AG09319 (cell line): ENCODE data around the gene HSPG2.

Experiments
- DNase-seq: peaks from one replicate; pipeline ENCODE4 v3.0.0-alpha.2; 2010; ENCODE audit warnings: low read depth; ENCODE audit errors: extremely low read depth
- TF ChIP-seq, protein P1 (sequence below): IDR thresholded peaks from 2 replicates; pipeline ENCODE4 v1.5.1; 2011; ENCODE audit warnings: low read depth, mild to moderate bottlenecking, inconsistent platforms, low read length, moderate library complexity

The HSPG2 gene

DNA sequence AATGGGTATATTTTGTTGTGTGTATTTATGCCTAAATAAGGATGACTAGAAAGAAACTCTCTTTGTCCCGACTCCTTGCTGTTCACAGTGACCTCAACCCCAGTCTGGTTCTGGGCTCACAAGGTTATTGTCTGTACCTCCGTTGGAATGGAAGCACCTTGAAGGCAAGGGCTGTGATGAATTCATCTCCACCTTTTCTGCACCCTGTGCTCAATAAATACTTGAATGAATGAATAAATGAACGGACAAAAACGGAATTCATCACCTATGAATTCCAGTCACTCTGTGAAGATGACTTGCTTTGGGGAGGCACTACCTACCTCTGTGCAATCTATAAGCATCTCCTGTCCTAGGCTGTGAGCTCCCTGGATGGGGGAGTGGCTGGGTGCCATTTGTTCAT is 39.3 kb downstream of the HSPG2 start:
- TF ChIP-seq, protein P1, sequence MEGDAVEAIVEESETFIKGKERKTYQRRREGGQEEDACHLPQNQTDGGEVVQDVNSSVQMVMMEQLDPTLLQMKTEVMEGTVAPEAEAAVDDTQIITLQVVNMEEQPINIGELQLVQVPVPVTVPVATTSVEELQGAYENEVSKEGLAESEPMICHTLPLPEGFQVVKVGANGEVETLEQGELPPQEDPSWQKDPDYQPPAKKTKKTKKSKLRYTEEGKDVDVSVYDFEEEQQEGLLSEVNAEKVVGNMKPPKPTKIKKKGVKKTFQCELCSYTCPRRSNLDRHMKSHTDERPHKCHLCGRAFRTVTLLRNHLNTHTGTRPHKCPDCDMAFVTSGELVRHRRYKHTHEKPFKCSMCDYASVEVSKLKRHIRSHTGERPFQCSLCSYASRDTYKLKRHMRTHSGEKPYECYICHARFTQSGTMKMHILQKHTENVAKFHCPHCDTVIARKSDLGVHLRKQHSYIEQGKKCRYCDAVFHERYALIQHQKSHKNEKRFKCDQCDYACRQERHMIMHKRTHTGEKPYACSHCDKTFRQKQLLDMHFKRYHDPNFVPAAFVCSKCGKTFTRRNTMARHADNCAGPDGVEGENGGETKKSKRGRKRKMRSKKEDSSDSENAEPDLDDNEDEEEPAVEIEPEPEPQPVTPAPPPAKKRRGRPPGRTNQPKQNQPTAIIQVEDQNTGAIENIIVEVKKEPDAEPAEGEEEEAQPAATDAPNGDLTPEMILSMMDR: no peak
- no peak for DNase-seq

DNA sequence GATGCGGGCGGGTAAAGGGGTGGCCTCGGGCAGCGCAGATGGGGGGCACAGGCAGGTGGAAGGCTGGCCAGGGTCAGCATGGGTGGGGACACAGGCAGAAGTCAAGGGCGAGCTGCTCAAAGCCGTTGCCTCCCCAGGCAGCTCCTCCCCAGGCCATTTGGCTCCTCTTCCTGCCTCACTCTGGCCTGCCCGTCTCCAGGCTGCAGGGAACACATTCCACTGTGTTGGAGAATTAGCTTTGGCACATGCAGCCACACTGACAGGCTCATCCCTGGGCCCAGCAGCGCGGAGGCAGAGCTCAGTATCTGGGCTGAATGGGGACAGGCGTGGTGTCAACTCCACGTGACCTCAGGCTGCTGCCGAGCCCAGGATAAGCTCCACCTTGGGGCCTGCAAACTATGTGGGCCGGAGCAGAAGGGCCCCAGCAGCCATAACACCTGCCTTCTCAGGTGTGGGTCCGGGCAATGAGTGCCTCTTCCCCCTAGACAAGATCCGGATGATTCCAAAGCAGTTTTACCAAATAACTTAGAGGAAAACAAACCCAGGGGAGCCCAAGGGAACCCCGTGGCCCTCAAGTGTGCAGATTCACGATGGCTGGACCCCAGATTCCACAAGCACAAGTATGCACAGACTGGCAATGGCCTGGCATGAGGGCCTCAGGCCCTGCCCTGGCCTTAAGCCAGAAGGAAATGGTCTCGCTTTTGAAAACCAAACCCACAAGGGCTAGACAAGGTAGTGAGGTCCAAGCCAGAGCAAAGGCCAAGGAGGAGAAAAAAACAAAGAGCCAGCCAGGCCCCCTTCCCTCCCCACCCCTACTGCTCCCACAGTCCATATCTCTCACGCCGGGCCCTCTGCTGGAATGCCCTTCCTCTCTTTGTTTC is 40.2 kb downstream of the HSPG2 start:
- TF ChIP-seq, protein P1: no peak
- no peak for DNase-seq

GRCh38 chr1:21896026-21896425 is 41.1 kb downstream of the HSPG2 start:
- DNase-seq: no peak
- TF ChIP-seq, protein P1: no peak

DNA sequence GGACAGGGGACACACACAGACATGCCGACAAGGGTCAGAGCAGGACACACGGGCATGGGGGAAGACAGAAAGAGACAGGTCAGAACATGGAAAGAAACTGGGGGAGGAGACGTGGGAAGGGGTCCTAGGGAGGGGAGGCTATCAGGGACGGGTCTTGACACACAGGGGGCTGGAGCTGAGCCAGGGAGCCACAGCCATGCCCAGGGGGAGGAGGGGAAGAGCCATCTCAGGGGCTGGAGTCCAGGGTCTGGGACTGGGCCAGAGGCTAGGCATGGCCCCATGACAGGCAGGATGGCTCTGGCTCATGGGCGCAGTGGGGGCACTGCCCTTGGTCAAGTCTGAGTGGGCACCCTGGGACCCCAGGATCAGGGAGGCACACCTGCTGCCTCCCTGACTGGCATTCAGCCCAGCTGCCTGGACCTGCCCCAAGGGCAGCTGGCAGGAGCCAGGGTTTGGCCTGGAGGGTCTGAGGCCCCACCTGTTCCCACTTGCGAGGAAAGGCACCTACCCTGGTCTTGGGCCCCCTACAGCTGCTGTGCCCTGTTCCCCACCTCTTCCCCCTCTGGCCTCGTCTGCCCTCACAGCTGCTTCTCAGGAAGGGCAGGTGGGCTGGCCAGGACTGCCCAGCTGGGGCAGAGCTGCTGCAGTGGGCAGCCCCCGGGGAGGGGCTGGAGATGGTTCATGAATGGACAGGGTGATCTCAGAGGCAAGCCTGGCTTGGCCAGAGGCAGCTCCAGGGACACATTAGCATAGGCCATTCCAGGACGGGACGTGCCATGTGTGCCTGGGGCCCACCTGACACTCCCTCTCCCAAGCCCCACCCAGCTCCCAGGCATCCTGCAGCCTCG is 42.9 kb downstream of the HSPG2 start:
- TF ChIP-seq, protein P1: no peak
- DNase-seq: no peak

DNA sequence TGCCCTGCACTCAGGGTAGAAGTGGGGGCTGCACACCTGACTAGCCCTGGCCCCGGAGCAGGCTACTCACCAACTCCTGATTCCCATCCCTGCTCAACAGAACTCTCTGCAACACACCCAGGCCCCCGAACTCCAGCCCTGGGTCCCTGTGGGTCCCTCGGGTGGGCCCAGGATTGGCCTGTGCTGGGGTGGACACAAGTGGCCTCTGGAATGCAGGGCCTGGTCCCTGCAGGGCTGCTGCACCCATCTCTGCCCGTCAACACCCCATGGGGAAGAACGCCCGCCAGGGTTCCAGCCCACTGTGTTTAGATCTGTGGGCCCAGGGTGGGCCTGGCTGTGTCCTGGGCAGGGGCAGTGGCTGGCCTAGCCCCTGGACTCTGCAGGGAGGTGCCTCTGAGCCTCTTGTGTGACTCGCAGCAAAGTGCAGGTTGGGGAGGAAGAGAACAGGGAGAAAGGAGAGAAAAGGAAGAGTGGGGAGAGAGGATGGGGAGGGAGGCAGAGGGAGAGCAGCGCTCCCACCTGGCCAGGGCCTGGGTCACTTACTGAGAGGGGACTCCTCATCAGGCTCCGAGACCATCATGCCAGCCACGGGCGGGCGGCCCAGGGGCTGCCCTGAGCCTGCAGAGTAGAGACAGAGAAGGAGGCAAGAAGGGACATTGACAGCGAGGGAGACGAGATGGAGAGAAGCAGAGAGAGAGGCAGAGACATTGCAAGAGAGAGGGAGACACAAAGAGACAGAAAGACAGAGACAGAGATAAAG is 43.9 kb downstream of the HSPG2 start:
- DNase-seq: no peak
- TF ChIP-seq, protein P1: no peak

DNA sequence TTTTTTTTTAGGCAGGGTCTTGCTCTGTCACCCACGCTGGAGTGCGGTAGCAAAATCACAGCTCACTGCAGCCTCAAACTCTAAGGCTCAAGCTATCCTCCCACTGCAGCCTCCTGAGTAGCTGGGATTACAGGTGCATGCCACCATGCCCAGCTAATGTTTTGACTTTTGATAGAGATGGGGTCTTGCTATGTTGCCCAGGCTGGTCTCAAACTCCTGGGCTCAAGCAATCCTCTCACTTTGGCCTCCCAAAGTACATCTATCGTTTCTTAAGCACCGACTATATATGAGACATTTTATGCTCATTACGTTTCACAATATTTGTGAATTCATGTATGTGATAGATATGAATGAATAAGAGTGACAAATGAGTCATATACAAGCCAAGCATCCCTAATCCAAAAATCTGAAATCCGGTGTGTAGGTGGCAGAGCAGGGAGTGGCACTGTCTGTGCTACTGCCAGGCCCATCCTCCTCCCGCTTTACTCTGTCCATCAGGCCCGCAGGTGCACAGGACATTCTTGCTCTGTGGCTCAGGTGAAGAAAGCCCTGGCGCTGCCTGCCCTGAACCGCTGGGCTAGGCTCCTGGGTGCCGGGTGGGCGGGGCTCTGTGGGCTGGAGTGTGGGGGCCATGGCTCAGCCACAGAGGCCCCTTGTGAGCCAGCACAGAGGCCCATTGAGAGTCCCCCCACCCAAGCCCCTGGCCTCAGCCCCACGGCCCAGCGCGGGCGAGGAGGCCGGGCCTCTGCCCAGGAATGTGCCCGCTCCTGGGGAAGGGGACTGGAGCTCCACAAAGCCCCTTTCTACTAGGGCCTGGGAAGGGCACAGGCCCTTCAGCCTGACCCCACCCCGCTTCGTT is 45.3 kb downstream of the HSPG2 start:
- TF ChIP-seq, protein P1: no peak
- no peak for DNase-seq
